Thoracic aorta endothelial cell (primary cell): ENCODE data around the gene ZBTB42. TPM values are rescaled to one million over a fixed set of nuclear protein-coding genes. Genes with fewer than 3 reads are reported as not detected.

Experiments used
- total RNA-seq: library from RNA; depleted of rRNA; stranded (reverse); fragments of >200 nt; gene quantifications from 2 replicates; pipeline ENCODE4 v1.2.3, GENCODE V29; 2012

ZBTB42 gene
- 3.1 and 4.4 TPM in 2 replicates for total RNA-seq

GRCh38 chr14:104800771-104801519 is at the start of gene ZBTB42:
ZBTB42 (plus strand) TSS chr14:104801101; CDS start chr14:104801198, 97 bp downstream.

GRCh38 chr14:104752735-104753527 is 48.0 kb upstream of the ZBTB42 start, which contains the start of gene SIVA1:
SIVA1 (plus strand) TSS chr14:104753147; CDS start chr14:104753202, 55 bp downstream.

GRCh38 chr14:104794993-104795780 is 5.7 kb upstream of the ZBTB42 start, which contains the start of gene AKT1:
AKT1 (minus strand) TSS chr14:104795748; CDS start chr14:104792643, 3,105 bp downstream.

Other genes with a start within 250 kb of the ZBTB42 start
- gene C14orf180, start 221.3 kb upstream of the ZBTB42 start, total RNA-seq, result not detected in 2 replicates
- gene TMEM179, start 196.3 kb upstream of the ZBTB42 start, total RNA-seq, result not detected in 2 replicates
- 58.5 and 76.8 TPM in 2 replicates for gene INF2, start 111.5 kb upstream of the ZBTB42 start, total RNA-seq
- gene ADSS1, start 76.9 kb upstream of the ZBTB42 start, total RNA-seq, result 1.4 and 2.3 TPM in 2 replicates
- 85.0 and 116 TPM in 2 replicates for gene SIVA1, start 48.0 kb upstream of the ZBTB42 start, total RNA-seq
- gene AKT1, start 5.4 kb upstream of the ZBTB42 start, total RNA-seq, result 189 and 194 TPM in 2 replicates
- 21.4 and 30.2 TPM in 2 replicates for gene CEP170B, start 64.2 kb downstream of the ZBTB42 start, total RNA-seq
- gene PLD4, start 123.8 kb downstream of the ZBTB42 start, total RNA-seq, result under 0.01 and 0.07 TPM in 2 replicates
- 112 TPM in 2 replicates for gene AHNAK2, start 177.3 kb downstream of the ZBTB42 start, total RNA-seq
- gene CLBA1, start 184.7 kb downstream of the ZBTB42 start, total RNA-seq, result 5.1 and 5.2 TPM in 2 replicates
- gene CDCA4, start 220.0 kb downstream of the ZBTB42 start, total RNA-seq, result 42.3 and 52.2 TPM in 2 replicates